ENCODE data around the gene TMED7.

DNA sequence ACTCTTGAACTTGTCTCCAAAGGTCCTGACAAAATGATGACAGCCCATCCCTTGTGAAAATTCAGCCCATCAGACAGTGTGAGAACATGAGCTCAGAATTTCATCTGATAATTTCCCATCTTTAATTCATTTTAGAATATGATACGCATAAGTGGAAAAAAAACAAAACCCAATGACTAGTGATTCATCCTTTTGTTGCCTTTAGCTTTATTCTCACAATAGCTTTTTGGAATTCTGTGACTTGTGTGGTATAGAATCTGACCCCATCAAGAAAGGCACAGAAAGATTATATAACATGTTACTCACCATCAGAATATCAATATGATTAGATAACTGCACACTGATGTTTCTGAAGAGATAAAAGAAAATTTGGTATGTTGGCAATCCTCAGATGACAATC, 16.1 kb upstream of the TMED7 start:
- TF ChIP-seq, protein P1, sequence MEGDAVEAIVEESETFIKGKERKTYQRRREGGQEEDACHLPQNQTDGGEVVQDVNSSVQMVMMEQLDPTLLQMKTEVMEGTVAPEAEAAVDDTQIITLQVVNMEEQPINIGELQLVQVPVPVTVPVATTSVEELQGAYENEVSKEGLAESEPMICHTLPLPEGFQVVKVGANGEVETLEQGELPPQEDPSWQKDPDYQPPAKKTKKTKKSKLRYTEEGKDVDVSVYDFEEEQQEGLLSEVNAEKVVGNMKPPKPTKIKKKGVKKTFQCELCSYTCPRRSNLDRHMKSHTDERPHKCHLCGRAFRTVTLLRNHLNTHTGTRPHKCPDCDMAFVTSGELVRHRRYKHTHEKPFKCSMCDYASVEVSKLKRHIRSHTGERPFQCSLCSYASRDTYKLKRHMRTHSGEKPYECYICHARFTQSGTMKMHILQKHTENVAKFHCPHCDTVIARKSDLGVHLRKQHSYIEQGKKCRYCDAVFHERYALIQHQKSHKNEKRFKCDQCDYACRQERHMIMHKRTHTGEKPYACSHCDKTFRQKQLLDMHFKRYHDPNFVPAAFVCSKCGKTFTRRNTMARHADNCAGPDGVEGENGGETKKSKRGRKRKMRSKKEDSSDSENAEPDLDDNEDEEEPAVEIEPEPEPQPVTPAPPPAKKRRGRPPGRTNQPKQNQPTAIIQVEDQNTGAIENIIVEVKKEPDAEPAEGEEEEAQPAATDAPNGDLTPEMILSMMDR (IDR thresholded peaks at IDR 0.05): no peak
- no peak for TF ChIP-seq POLR2AphosphoS5 (IDR thresholded peaks at IDR 0.05; ENCODE audit: insufficient read depth in 1 of 2, low read depth in 1 of 2)

Measured in vagina (tissue), 2 donors.